HG03442 (cell line): ENCODE data around the gene EGLN3.

Experiments used
- ATAC-seq: cut with Tn5 transposase; IDR thresholded peaks from one replicate; pipeline ENCODE4 v1.9.1; 2021; ENCODE audit warnings: mild to moderate bottlenecking, moderate library complexity; ENCODE audit not compliant: unreplicated experiment

EGLN3 gene

GRCh38 chr14:33915682-33916081, 35.2 kb downstream of the EGLN3 start:
- ATAC-seq = no peak

GRCh38 chr14:33914676-33915516, 36.0 kb downstream of the EGLN3 start:
- ATAC-seq = no peak

GRCh38 chr14:33911046-33911445, 39.8 kb downstream of the EGLN3 start:
- no peak for ATAC-seq

- ATAC-seq = no peak
These were observed 40.4 kb downstream of the EGLN3 start for GRCh38 chr14:33910435-33910834.

GRCh38 chr14:33909380-33910084, 41.3 kb downstream of the EGLN3 start:
- no peak for ATAC-seq

GRCh38 chr14:33908540-33909223, 42.2 kb downstream of the EGLN3 start:
- no peak for ATAC-seq

- no peak for ATAC-seq
These were observed 43.9 kb downstream of the EGLN3 start for GRCh38 chr14:33906968-33907367.

- no peak for ATAC-seq
These were observed 46.3 kb downstream of the EGLN3 start for GRCh38 chr14:33904609-33905008.

GRCh38 chr14:33903369-33903768, 47.5 kb downstream of the EGLN3 start:
- no peak for ATAC-seq

- no peak for ATAC-seq
These were observed 48.5 kb downstream of the EGLN3 start for GRCh38 chr14:33902363-33902762.

GRCh38 chr14:33901426-33902155, 49.3 kb downstream of the EGLN3 start:
- ATAC-seq = no peak

- no peak for ATAC-seq
These were observed 50.2 kb downstream of the EGLN3 start for GRCh38 chr14:33900706-33901105.

- no peak for ATAC-seq
These were observed 51.0 kb downstream of the EGLN3 start for GRCh38 chr14:33899723-33900341.

GRCh38 chr14:33897878-33898535, 52.9 kb downstream of the EGLN3 start:
- ATAC-seq = no peak

GRCh38 chr14:33897382-33897781, 53.5 kb downstream of the EGLN3 start:
- no peak for ATAC-seq

GRCh38 chr14:33894339-33894738, 56.5 kb downstream of the EGLN3 start:
- ATAC-seq = no peak

GRCh38 chr14:33891700-33892099, 59.2 kb downstream of the EGLN3 start:
- ATAC-seq = no peak

- ATAC-seq = no peak
These were observed 66.0 kb downstream of the EGLN3 start for GRCh38 chr14:33884916-33885315.

- no peak for ATAC-seq
These were observed 70.5 kb downstream of the EGLN3 start for GRCh38 chr14:33880330-33880729.

- no peak for ATAC-seq
These were observed 71.1 kb downstream of the EGLN3 start for GRCh38 chr14:33879684-33880286.
